ENCODE measurements around the gene NFIC. TPM values are rescaled to one million over a fixed set of nuclear protein-coding genes. Genes with fewer than 3 reads are reported as not detected.
A peak's percentile ranks its signal among the peaks of the same experiment; 100 is the strongest.
"Not testable (repeated sequence)": the region's sequence is repeated elsewhere in the genome, so short reads cannot be mapped to it uniquely, and the experiment has no call there.

Gene NFIC
- total and polyA plus RNA-seq, 2 of the 4 experiments (the other 2 are of a cell fraction) = 21.9 to 32.1 TPM

DNA sequence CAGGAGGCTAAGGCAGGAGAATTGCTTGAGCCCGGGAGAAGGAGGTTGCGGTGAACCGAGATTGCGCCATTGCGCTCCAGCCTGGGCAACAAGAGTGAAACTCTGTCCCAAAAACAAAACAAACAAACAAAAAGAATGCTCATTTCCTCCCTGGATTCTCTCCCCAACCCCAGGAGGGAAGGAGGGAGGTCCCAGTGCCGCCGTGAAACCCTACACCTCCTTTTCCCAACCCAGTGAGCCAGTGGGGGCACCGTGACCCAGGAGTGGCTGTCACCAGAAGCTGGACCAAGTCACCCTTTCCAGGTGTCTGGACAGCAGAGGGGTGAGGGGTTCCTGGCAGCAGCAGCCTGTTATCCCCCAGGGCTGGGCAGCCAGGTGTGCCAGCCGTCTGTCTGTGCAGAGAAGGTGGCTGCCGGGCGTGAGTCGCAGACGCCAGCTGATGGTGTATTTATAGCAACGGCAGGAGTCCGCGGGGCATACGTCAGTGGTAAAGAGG, 23.5 kb downstream of the NFIC start:
- Histone ChIP-seq H4K5ac (ENCODE audit: low read depth, low read length) (no peak overlapping the region), H3K18ac (ENCODE audit: low read depth, low read length) (no peak overlapping the region), H3K27ac (ENCODE audit: insufficient read depth, low read length) (no peak overlapping the region), H3K4me2 (ENCODE audit: low read depth, low read length) (no peak overlapping the region), H3K14ac (replicated peaks; ENCODE audit: low read depth, low read length) (no peak overlapping the region), H3K23ac (ENCODE audit: low read depth, low read length) (no peak overlapping the region), H2AK9ac (replicated peaks; ENCODE audit: low read depth, low read length, poor library complexity) (peak overlapping the region; percentile 24), H3K36me3 (ENCODE audit: control insufficient read depth, insufficient read depth, low read length) (peaks cover 21% of the 10 kb centered on the region; the same call in 1 of the 2 replicates), H2BK15ac (ENCODE audit: low read depth, low read length) (no peak overlapping the region), H3K56ac (ENCODE audit: extremely low read depth, insufficient read depth, low read length) (no peak overlapping the region), H3K4me1 (ENCODE audit: control insufficient read depth, insufficient read depth, low read length) (peaks cover 33% of the 10 kb centered on the region), H3K4ac (ENCODE audit: low read depth, low read length) (no peak overlapping the region), H3K9me3 (ENCODE audit: control insufficient read depth, insufficient read depth, low read length) (no peaks in the 10 kb centered on the region), H2BK5ac (ENCODE audit: low read depth, low read length, poor library complexity, severe bottlenecking) (no peak overlapping the region), H2BK20ac (ENCODE audit: low read depth, low read length) (no peak overlapping the region), H2BK120ac (ENCODE audit: low read depth, low read length) (no peak overlapping the region), H3K79me1 (ENCODE audit: low read depth in 1 of 2, low read length in 2 of 2) (peaks cover 6 to 65% of the 10 kb centered on the region in 2 experiments), H4K20me1 (ENCODE audit: insufficient read depth, low read length) (peaks cover 97% of the 10 kb centered on the region), H4K91ac (ENCODE audit: insufficient read depth, low read depth, low read length) (no peak overlapping the region), H3K27me3 (ENCODE audit: control insufficient read depth, insufficient read depth, low read length) (no peaks in the 10 kb centered on the region), H3K9me1 (ENCODE audit: insufficient read depth, low read length) (peaks cover 21% of the 10 kb centered on the region), H2AK5ac (ENCODE audit: low read depth, low read length) (0 out of 2 replicates have a peak overlapping the region, but pooled peaks have one; percentile 9), H3K4me3 (ENCODE audit: insufficient read depth, low read depth, low read length) (no peak overlapping the region), H3K9ac (ENCODE audit: low read depth, low read length) (no peak overlapping the region), H2AFZ (replicated peaks; ENCODE audit: low read length, poor library complexity) (peak overlapping the region; percentile 14), H4K8ac (ENCODE audit: low read depth in 2 of 2, low read length in 2 of 2) (no peak overlapping the region)
- DNase-seq = peak; percentile 39
- ChIA-PET CTCF (no interaction called here), POLR2A (ENCODE audit: unreplicated experiment) (no interaction called here)
- peak; percentile 72 for TF ChIP-seq CEBPB (IDR thresholded peaks at IDR 0.05; ENCODE audit: low read depth, low read length)
- TF ChIP-seq FOS (IDR thresholded peaks at IDR 0.05; ENCODE audit: low read depth, low read length) = no peak
- TF ChIP-seq, protein P1, sequence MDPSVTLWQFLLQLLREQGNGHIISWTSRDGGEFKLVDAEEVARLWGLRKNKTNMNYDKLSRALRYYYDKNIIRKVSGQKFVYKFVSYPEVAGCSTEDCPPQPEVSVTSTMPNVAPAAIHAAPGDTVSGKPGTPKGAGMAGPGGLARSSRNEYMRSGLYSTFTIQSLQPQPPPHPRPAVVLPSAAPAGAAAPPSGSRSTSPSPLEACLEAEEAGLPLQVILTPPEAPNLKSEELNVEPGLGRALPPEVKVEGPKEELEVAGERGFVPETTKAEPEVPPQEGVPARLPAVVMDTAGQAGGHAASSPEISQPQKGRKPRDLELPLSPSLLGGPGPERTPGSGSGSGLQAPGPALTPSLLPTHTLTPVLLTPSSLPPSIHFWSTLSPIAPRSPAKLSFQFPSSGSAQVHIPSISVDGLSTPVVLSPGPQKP (IDR thresholded peaks at IDR 0.05; ENCODE audit: borderline replicate concordance, low read depth, low read length) = no peak
- no peak for ATAC-seq (ENCODE audit: low read depth)
- BruUV-seq (replicated peaks) = no TSS peak
- dilution Hi-C loops (cut with HindIII; ENCODE audit: low sequenced_read_pairs, unreplicated experiment) (no loop called here), intact Hi-C loops (cut with micrococcal nuclease) (no loop called here), in situ Hi-C loops (cut with MboI; ENCODE audit: low sequenced_read_pairs) (no loop called here)
- WGBS, 2 experiments (ENCODE audit: extremely low coverage in 2 of 2, insufficient read length in 1 of 2) = 20% methylated on average over 1 of the region's 17 CpGs; no CpG with 5 or more reads in 1 of the 2 experiments

DNA sequence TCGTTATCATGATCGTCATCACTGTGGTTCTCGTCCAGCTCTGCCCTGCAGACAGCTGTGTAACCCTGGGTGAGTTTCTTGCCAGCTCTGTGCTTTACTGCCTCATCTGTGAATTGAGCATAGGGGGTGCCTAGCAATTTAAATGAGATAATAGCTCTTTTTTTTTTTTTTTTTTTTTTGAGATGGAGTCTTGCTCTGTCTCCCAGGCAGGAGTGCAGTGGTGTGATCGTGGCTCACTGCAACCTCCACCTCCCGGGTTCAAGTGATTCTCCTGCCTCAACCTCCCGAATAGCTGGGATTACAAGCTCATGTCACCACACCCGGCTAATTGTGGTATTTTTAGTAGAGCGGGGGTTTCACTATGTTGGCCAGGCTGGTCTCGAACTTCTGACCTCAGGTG, 25.5 kb downstream of the NFIC start:
- H2BK20ac ChIP-seq (ENCODE audit: low read depth, low read length); H3K23ac ChIP-seq (ENCODE audit: low read depth, low read length); H2BK5ac ChIP-seq (ENCODE audit: low read depth, low read length, poor library complexity, severe bottlenecking); CTCF ChIA-PET; H3K4ac ChIP-seq (ENCODE audit: low read depth, low read length); H3K4me3 ChIP-seq (ENCODE audit: insufficient read depth, low read depth, low read length); H3K27me3 ChIP-seq (ENCODE audit: control insufficient read depth, insufficient read depth, low read length); dilution Hi-C loops (cut with HindIII; ENCODE audit: low sequenced_read_pairs, unreplicated experiment); H3K9ac ChIP-seq (ENCODE audit: low read depth, low read length); H4K8ac ChIP-seq (ENCODE audit: low read depth in 2 of 2, low read length in 2 of 2); BruUV-seq (replicated peaks); H3K18ac ChIP-seq (ENCODE audit: low read depth, low read length); H4K91ac ChIP-seq (ENCODE audit: insufficient read depth, low read depth, low read length); H4K5ac ChIP-seq (ENCODE audit: low read depth, low read length); H3K9me3 ChIP-seq (ENCODE audit: control insufficient read depth, insufficient read depth, low read length); H2AFZ ChIP-seq (replicated peaks; ENCODE audit: low read length, poor library complexity); H2AK9ac ChIP-seq (replicated peaks; ENCODE audit: low read depth, low read length, poor library complexity); DNase-seq; H2BK120ac ChIP-seq (ENCODE audit: low read depth, low read length); ATAC-seq (ENCODE audit: low read depth); H2BK15ac ChIP-seq (ENCODE audit: low read depth, low read length); H3K14ac ChIP-seq (replicated peaks; ENCODE audit: low read depth, low read length); H3K27ac ChIP-seq (ENCODE audit: insufficient read depth, low read length); H2AK5ac ChIP-seq (ENCODE audit: low read depth, low read length); H3K56ac ChIP-seq (ENCODE audit: extremely low read depth, insufficient read depth, low read length); intact Hi-C loops (cut with micrococcal nuclease); in situ Hi-C loops (cut with MboI; ENCODE audit: low sequenced_read_pairs); H3K4me2 ChIP-seq (ENCODE audit: low read depth, low read length); POLR2A ChIA-PET (ENCODE audit: unreplicated experiment): not testable (repeated sequence)
- H3K36me3 ChIP-seq (ENCODE audit: control insufficient read depth, insufficient read depth, low read length) = peaks cover 24% of the 10 kb centered on the region
- 100% methylated on average over 5 of the region's 9 CpGs; no CpG with 5 or more reads in 1 of the 2 experiments for WGBS, 2 experiments (ENCODE audit: extremely low coverage in 2 of 2, insufficient read length in 1 of 2)
- H3K4me1 ChIP-seq (ENCODE audit: control insufficient read depth, insufficient read depth, low read length) = peaks cover 25% of the 10 kb centered on the region
- peaks cover 97% of the 10 kb centered on the region for H4K20me1 ChIP-seq (ENCODE audit: insufficient read depth, low read length)
- peaks cover 18% of the 10 kb centered on the region for H3K9me1 ChIP-seq (ENCODE audit: insufficient read depth, low read length)
- H3K79me1 ChIP-seq (ENCODE audit: low read depth in 1 of 2, low read length in 2 of 2) = peaks cover 3 to 64% of the 10 kb centered on the region in 2 experiments
